ENCODE results near the gene TBATA. TPM values are rescaled to one million over a fixed set of nuclear protein-coding genes. Genes with fewer than 3 reads are reported as not detected.
A peak's percentile ranks its signal among the peaks of the same experiment; 100 is the strongest.

Gene TBATA
- total RNA-seq, 1 donor from 2014 or later: not detected

GRCh38 chr10:70810967-70811366 lies 25.8 kb upstream of the TBATA start:
- no peak for ATAC-seq
- intact Hi-C loops (cut with DNase I): no loop called here
- DNase-seq (ENCODE audit: low spot score): no peak

GRCh38 chr10:70809726-70810125 lies 24.5 kb upstream of the TBATA start:
- ATAC-seq (no peak), DNase-seq (ENCODE audit: low spot score) (no peak)
- intact Hi-C loops (cut with DNase I): no loop called here

GRCh38 chr10:70809011-70809611 lies 23.9 kb upstream of the TBATA start:
- DNase-seq (ENCODE audit: low spot score) (no peak), ATAC-seq (peak; percentile 10)
- intact Hi-C loops (cut with DNase I): no loop called here

GRCh38 chr10:70807556-70807955 lies 22.4 kb upstream of the TBATA start:
- ATAC-seq (no peak), DNase-seq (ENCODE audit: low spot score) (no peak)
- intact Hi-C loops (cut with DNase I): no loop called here

GRCh38 chr10:70806841-70807240 lies 21.7 kb upstream of the TBATA start:
- no peak for DNase-seq (ENCODE audit: low spot score)
- ATAC-seq: no peak
- intact Hi-C loops (cut with DNase I): no loop called here

GRCh38 chr10:70805619-70806215 lies 20.5 kb upstream of the TBATA start:
- DNase-seq (ENCODE audit: low spot score): no peak
- ATAC-seq: no peak
- intact Hi-C loops (cut with DNase I): no loop called here

- intact Hi-C loops (cut with DNase I): no loop called here
- no peak for DNase-seq (ENCODE audit: low spot score)
Observed at GRCh38 chr10:70804421-70804808, 19.2 kb upstream of the TBATA start.

GRCh38 chr10:70803775-70804420 lies 18.7 kb upstream of the TBATA start:
- no peak for DNase-seq (ENCODE audit: low spot score)
- ATAC-seq: no peak
- intact Hi-C loops (cut with DNase I): no loop called here

More at GRCh38 chr10:70804421-70804808, 19.2 kb upstream of the TBATA start:
- ATAC-seq: no peak

GRCh38 chr10:70801854-70802253 lies 16.7 kb upstream of the TBATA start:
- ATAC-seq: no peak
- intact Hi-C loops (cut with DNase I): no loop called here

GRCh38 chr10:70799124-70799523 lies 13.9 kb upstream of the TBATA start:
- no peak for ATAC-seq
- DNase-seq (ENCODE audit: low spot score): no peak
- intact Hi-C loops (cut with DNase I): no loop called here

More at GRCh38 chr10:70801854-70802253, 16.7 kb upstream of the TBATA start:
- DNase-seq (ENCODE audit: low spot score): no peak

GRCh38 chr10:70797840-70798239 lies 12.7 kb upstream of the TBATA start:
- ATAC-seq (no peak), DNase-seq (ENCODE audit: low spot score) (no peak)
- intact Hi-C loops (cut with DNase I): no loop called here

GRCh38 chr10:70795613-70796012 lies 10.4 kb upstream of the TBATA start:
- no peak for DNase-seq (ENCODE audit: low spot score)
- intact Hi-C loops (cut with DNase I): no loop called here
- ATAC-seq: no peak

- no peak for ATAC-seq
- no peak for DNase-seq (ENCODE audit: low spot score)
- intact Hi-C loops (cut with DNase I): no loop called here
Observed at GRCh38 chr10:70791386-70792039, 6.3 kb upstream of the TBATA start.

- no peak for DNase-seq (ENCODE audit: low spot score)
- ATAC-seq: no peak
- intact Hi-C loops (cut with DNase I): no loop called here
Observed at GRCh38 chr10:70786799-70787415, 1.7 kb upstream of the TBATA start.

GRCh38 chr10:70784471-70784870 lies 706 bp downstream of the TBATA start:
- ATAC-seq (no peak), DNase-seq (ENCODE audit: low spot score) (no peak)
- intact Hi-C loops (cut with DNase I): no loop called here

- no peak for DNase-seq (ENCODE audit: low spot score)
- intact Hi-C loops (cut with DNase I): no loop called here
- ATAC-seq: no peak
Observed at GRCh38 chr10:70784016-70784415, 1.2 kb downstream of the TBATA start.

GRCh38 chr10:70782746-70783680 lies 2.2 kb downstream of the TBATA start:
- DNase-seq (ENCODE audit: low spot score) (no peak), ATAC-seq (no peak)
- intact Hi-C loops (cut with DNase I): no loop called here

- DNase-seq (ENCODE audit: low spot score) (no peak), ATAC-seq (no peak)
- intact Hi-C loops (cut with DNase I): no loop called here
Observed at GRCh38 chr10:70782086-70782745, 3.0 kb downstream of the TBATA start.
